SK-N-SH treated with all-trans-retinoic acid at 6 μM for 48 hours (cell line): ENCODE data around the gene APOF.
"Not testable (repeated sequence)": the region's sequence is repeated elsewhere in the genome, so short reads cannot be mapped to it uniquely, and the experiment has no call there.

Experiments used
- ATAC-seq: fragments of 200-7000 bp; cut with Tn5 transposase; 3 replicates; pipeline ENCODE4 v1.9.1; 2020; ENCODE audit warnings: mild to moderate bottlenecking, moderate library complexity
- ARNTL ChIP-seq: fragments of 450-650 bp; formaldehyde crosslinking; IDR thresholded peaks from 2 replicates; pipeline ENCODE4 v1.5.0; 2020; ENCODE audit warnings: low read depth, mild to moderate bottlenecking, moderate library complexity, borderline replicate concordance
- CREB5 ChIP-seq: fragments of 250-450 bp; sonication (Bioruptor Pico); IDR thresholded peaks from 2 replicates; pipeline ENCODE4 v1.5.1; 2020; ENCODE audit warnings: low read depth, mild to moderate bottlenecking, moderate library complexity
- CSDC2 ChIP-seq: fragments of 250-450 bp; sonication (Bioruptor Pico); IDR thresholded peaks from 2 replicates; pipeline ENCODE4 v1.5.0; 2020; ENCODE audit warnings: mild to moderate bottlenecking, moderate library complexity
- CSRNP3 ChIP-seq: fragments of 250-450 bp; sonication (Bioruptor Pico); IDR thresholded peaks from 2 replicates; pipeline ENCODE4 v1.5.1; 2021; ENCODE audit warnings: mild to moderate bottlenecking, moderate library complexity
- GLIS3 ChIP-seq: fragments of 250-450 bp; sonication (Bioruptor Pico); IDR thresholded peaks from 2 replicates; pipeline ENCODE4 v1.5.0; 2020; ENCODE audit warnings: mild to moderate bottlenecking, moderate library complexity
- ISL1 ChIP-seq: fragments of 250-450 bp; sonication (Bioruptor Pico); IDR thresholded peaks from 2 replicates; pipeline ENCODE4 v2.1.2; 2022; ENCODE audit warnings: mild to moderate bottlenecking, moderate library complexity
- OSR1 ChIP-seq: fragments of 250-450 bp; sonication (Bioruptor Pico); IDR thresholded peaks from 2 replicates; pipeline ENCODE4 v1.8.0; 2022; ENCODE audit warnings: moderate library complexity, mild to moderate bottlenecking, inconsistent platforms
- PATZ1 ChIP-seq: fragments of 250-450 bp; sonication (Bioruptor Pico); IDR thresholded peaks from 2 replicates; pipeline ENCODE4 v1.8.0; 2020; ENCODE audit warnings: mild to moderate bottlenecking, moderate library complexity, borderline replicate concordance
- POU6F1 ChIP-seq: fragments of 250-450 bp; sonication (Bioruptor Pico); IDR thresholded peaks from 2 replicates; pipeline ENCODE4 v1.8.0; 2021; ENCODE audit warnings: low read depth, mild to moderate bottlenecking, moderate library complexity, borderline replicate concordance
- PPARA ChIP-seq: fragments of 250-450 bp; sonication (Bioruptor Pico); IDR thresholded peaks from 2 replicates; pipeline ENCODE4 v1.5.0; 2020; ENCODE audit warnings: mild to moderate bottlenecking, borderline replicate concordance
- RARB ChIP-seq: fragments of 250-450 bp; sonication (Bioruptor Pico); IDR thresholded peaks from 2 replicates; pipeline ENCODE4 v1.8.0; 2021; ENCODE audit warnings: mild to moderate bottlenecking, moderate library complexity
- SNAI2 ChIP-seq: fragments of 250-450 bp; sonication (Bioruptor Pico); IDR thresholded peaks from 2 replicates; pipeline ENCODE4 v1.5.0; 2020; ENCODE audit warnings: mild to moderate bottlenecking, moderate library complexity
- TCF4 ChIP-seq: fragments of 250-450 bp; sonication (Bioruptor Pico); IDR thresholded peaks from 2 replicates; pipeline ENCODE4 v1.8.0; 2021; ENCODE audit warnings: mild to moderate bottlenecking, moderate library complexity, borderline replicate concordance
- TOX ChIP-seq: fragments of 250-450 bp; sonication (Bioruptor Pico); IDR thresholded peaks from 2 replicates; pipeline ENCODE4 v1.8.0; 2021; ENCODE audit warnings: mild to moderate bottlenecking, moderate library complexity, borderline replicate concordance
- TSHZ2 ChIP-seq: fragments of 250-450 bp; sonication (Bioruptor Pico); IDR thresholded peaks from 2 replicates; pipeline ENCODE4 v1.5.0; 2020; ENCODE audit warnings: mild to moderate bottlenecking, moderate library complexity
- ZFP3 ChIP-seq: fragments of 250-450 bp; sonication (Bioruptor Pico); IDR thresholded peaks from 2 replicates; pipeline ENCODE4 v1.5.0; 2020; ENCODE audit warnings: mild to moderate bottlenecking, moderate library complexity
- ZFP30 ChIP-seq: fragments of 450-650 bp; formaldehyde crosslinking; IDR thresholded peaks from 2 replicates; pipeline ENCODE4 v1.5.0; 2022; ENCODE audit warnings: mild to moderate bottlenecking, moderate library complexity
- ZNF565 ChIP-seq: fragments of 450-650 bp; formaldehyde crosslinking; conservative IDR thresholded peaks from 2 replicates; pipeline ENCODE4 v1.5.0; 2020; ENCODE audit warnings: low read depth, mild to moderate bottlenecking, moderate library complexity
- ZNF70 ChIP-seq: fragments of 450-650 bp; formaldehyde crosslinking; IDR thresholded peaks from 2 replicates; pipeline ENCODE4 v1.5.0; 2020; ENCODE audit warnings: mild to moderate bottlenecking, moderate library complexity
- ZNF8 ChIP-seq: fragments of 450-650 bp; formaldehyde crosslinking; IDR thresholded peaks from 2 replicates; pipeline ENCODE4 v1.5.0; 2020; ENCODE audit warnings: mild to moderate bottlenecking, moderate library complexity

APOF gene

GRCh38 chr12:56324206-56324605, 38.5 kb downstream of the APOF start:
- TF ChIP-seq ZNF8 (CRISPR knock-in tag) (no peak), ZNF565 (CRISPR knock-in tag) (no peak), PPARA (no peak), CREB5 (CRISPR knock-in tag) (no peak), OSR1 (CRISPR knock-in tag) (no peak), CSDC2 (CRISPR knock-in tag) (no peak), PATZ1 (no peak), TOX (CRISPR knock-in tag) (no peak), POU6F1 (CRISPR knock-in tag) (no peak), ARNTL (no peak), GLIS3 (CRISPR knock-in tag) (no peak), ZNF70 (CRISPR knock-in tag) (no peak)

GRCh38 chr12:56321610-56322009, 41.0 kb downstream of the APOF start:
- ATAC-seq = not testable (repeated sequence)

More at GRCh38 chr12:56324206-56324605, 38.5 kb downstream of the APOF start:
- no peak for ATAC-seq

- no peak for ATAC-seq
These were observed 41.6 kb downstream of the APOF start for GRCh38 chr12:56321027-56321426.

More at GRCh38 chr12:56321027-56321426, 41.6 kb downstream of the APOF start:
- TF ChIP-seq ZNF8 (CRISPR knock-in tag) = no peak
- TF ChIP-seq ZFP30 (CRISPR knock-in tag) = no peak
- no peak for TF ChIP-seq TOX (CRISPR knock-in tag)
- TF ChIP-seq SNAI2 (CRISPR knock-in tag) = no peak
- no peak for TF ChIP-seq ISL1 (CRISPR knock-in tag)
- no peak for TF ChIP-seq CSRNP3 (CRISPR knock-in tag)
- TF ChIP-seq RARB = no peak
- TF ChIP-seq PATZ1 = no peak
- TF ChIP-seq PPARA = no peak
- no peak for TF ChIP-seq POU6F1 (CRISPR knock-in tag)
- no peak for TF ChIP-seq TCF4 (CRISPR knock-in tag)
- TF ChIP-seq ZNF565 (CRISPR knock-in tag) = no peak
- no peak for TF ChIP-seq ZNF70 (CRISPR knock-in tag)
- TF ChIP-seq CSDC2 (CRISPR knock-in tag) = no peak
- TF ChIP-seq TSHZ2 (CRISPR knock-in tag) = no peak
- no peak for TF ChIP-seq ZFP3
